Measurements from ENCODE around the gene GPR55. TPM values are rescaled to one million over a fixed set of nuclear protein-coding genes. Genes with fewer than 3 reads are reported as not detected.

Gene GPR55
- polyA plus RNA-seq, 1 donor (not counting 4 experiments of a cell fraction or from before 2014, with no cell fraction given): not detected

- H3K9me1 ChIP-seq (ENCODE audit: control insufficient read depth, extremely low read depth, insufficient read depth, low read length): no peaks in the 10 kb centered on the region
- no peaks in the 10 kb centered on the region for H3K9me3 ChIP-seq (ENCODE audit: control insufficient read depth, low read depth, low read length)
- no peak overlapping the region for H3K9ac ChIP-seq (ENCODE audit: control insufficient read depth, extremely low read depth, insufficient read depth, low read length)
- H3K79me2 ChIP-seq (ENCODE audit: control insufficient read depth, insufficient read depth, low read length): no peaks in the 10 kb centered on the region
- FAIRE-seq: no peak
- no peak for DNase-seq (ENCODE audit: low read depth, low spot score)
- H3K4me1 ChIP-seq (ENCODE audit: control insufficient read depth, extremely low read depth, insufficient read depth, low read length): no peaks in the 10 kb centered on the region
- H3K27me3 ChIP-seq (ENCODE audit: control insufficient read depth, extremely low read depth, insufficient read depth, low read length): no peaks in the 10 kb centered on the region
- dilution Hi-C loops (cut with MboI; ENCODE audit: extremely low pct_ligation_motif_present, low sequenced_read_pairs): no loop called here
- H3K36me3 ChIP-seq (ENCODE audit: control insufficient read depth in 2 of 2, extremely low read depth in 1 of 2, insufficient read depth in 2 of 2, low read length in 2 of 2): no peaks in the 10 kb centered on the region
- no peak overlapping the region for H2AFZ ChIP-seq (ENCODE audit: control insufficient read depth, low read length)
- TF ChIP-seq, protein P1, sequence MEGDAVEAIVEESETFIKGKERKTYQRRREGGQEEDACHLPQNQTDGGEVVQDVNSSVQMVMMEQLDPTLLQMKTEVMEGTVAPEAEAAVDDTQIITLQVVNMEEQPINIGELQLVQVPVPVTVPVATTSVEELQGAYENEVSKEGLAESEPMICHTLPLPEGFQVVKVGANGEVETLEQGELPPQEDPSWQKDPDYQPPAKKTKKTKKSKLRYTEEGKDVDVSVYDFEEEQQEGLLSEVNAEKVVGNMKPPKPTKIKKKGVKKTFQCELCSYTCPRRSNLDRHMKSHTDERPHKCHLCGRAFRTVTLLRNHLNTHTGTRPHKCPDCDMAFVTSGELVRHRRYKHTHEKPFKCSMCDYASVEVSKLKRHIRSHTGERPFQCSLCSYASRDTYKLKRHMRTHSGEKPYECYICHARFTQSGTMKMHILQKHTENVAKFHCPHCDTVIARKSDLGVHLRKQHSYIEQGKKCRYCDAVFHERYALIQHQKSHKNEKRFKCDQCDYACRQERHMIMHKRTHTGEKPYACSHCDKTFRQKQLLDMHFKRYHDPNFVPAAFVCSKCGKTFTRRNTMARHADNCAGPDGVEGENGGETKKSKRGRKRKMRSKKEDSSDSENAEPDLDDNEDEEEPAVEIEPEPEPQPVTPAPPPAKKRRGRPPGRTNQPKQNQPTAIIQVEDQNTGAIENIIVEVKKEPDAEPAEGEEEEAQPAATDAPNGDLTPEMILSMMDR (optimal IDR thresholded peaks at IDR 0.05 in 1 of 3, IDR thresholded peaks at IDR 0.05 in 1 of 3, conservative IDR thresholded peaks at IDR 0.05 in 1 of 3; ENCODE audit: extremely low read depth in 1 of 3, insufficient read depth in 2 of 3, low read length in 3 of 3): no peak
- H4K20me1 ChIP-seq (ENCODE audit: control insufficient read depth, extremely low read depth, insufficient read depth, low read length): no peaks in the 10 kb centered on the region
- H3K4me2 ChIP-seq (ENCODE audit: control insufficient read depth, extremely low read depth, insufficient read depth, low read depth, low read length): no peak overlapping the region
- H3K4me3 ChIP-seq (ENCODE audit: control insufficient read depth in 2 of 3, extremely low read depth in 1 of 3, insufficient read depth in 2 of 3, low read depth in 1 of 3, low read length in 3 of 3): no peak overlapping the region
- no peak overlapping the region for H3K27ac ChIP-seq (ENCODE audit: control insufficient read depth, insufficient read depth, low read length)
These were observed 45.7 kb downstream of the GPR55 start for GRCh38 chr2:230879271-230879882.

DNA sequence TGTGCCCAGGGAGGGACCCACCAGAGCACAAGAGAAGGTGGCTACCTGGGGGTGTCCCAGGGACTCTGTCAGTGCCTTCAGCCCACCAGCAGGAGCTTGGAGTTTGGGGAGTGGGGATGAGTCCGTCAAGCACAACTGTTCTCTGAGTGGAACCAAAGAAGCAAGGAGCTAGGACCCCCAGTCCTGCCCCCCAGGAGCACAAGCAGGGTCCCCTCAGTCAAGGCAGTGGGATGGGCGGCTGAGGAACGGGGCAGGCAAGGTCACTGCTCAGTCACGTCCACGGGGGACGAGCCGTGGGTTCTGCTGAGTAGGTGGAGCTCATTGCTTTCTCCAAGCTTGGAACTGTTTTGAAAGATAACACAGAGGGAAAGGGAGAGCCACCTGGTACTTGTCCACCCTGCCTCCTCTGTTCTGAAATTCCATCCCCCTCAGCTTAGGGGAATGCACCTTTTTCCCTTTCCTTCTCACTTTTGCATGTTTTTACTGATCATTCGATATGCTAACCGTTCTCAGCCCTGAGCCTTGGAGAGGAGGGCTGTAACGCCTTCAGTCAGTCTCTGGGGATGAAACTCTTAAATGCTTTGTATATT lies 46.3 kb downstream of the GPR55 start:
- FAIRE-seq (no peak), DNase-seq (ENCODE audit: low read depth, low spot score) (no peak)
- Histone ChIP-seq H4K20me1 (ENCODE audit: control insufficient read depth, extremely low read depth, insufficient read depth, low read length) (no peaks in the 10 kb centered on the region), H3K79me2 (ENCODE audit: control insufficient read depth, insufficient read depth, low read length) (no peaks in the 10 kb centered on the region), H3K27me3 (ENCODE audit: control insufficient read depth, extremely low read depth, insufficient read depth, low read length) (no peaks in the 10 kb centered on the region), H3K9me3 (ENCODE audit: control insufficient read depth, low read depth, low read length) (no peaks in the 10 kb centered on the region), H3K9ac (ENCODE audit: control insufficient read depth, extremely low read depth, insufficient read depth, low read length) (no peak overlapping the region), H3K9me1 (ENCODE audit: control insufficient read depth, extremely low read depth, insufficient read depth, low read length) (no peaks in the 10 kb centered on the region), H3K4me3 (ENCODE audit: control insufficient read depth in 2 of 3, extremely low read depth in 1 of 3, insufficient read depth in 2 of 3, low read depth in 1 of 3, low read length in 3 of 3) (no peak overlapping the region), H3K27ac (ENCODE audit: control insufficient read depth, insufficient read depth, low read length) (no peak overlapping the region), H3K36me3 (ENCODE audit: control insufficient read depth in 2 of 2, extremely low read depth in 1 of 2, insufficient read depth in 2 of 2, low read length in 2 of 2) (no peaks in the 10 kb centered on the region), H2AFZ (ENCODE audit: control insufficient read depth, low read length) (no peak overlapping the region), H3K4me1 (ENCODE audit: control insufficient read depth, extremely low read depth, insufficient read depth, low read length) (no peaks in the 10 kb centered on the region), H3K4me2 (ENCODE audit: control insufficient read depth, extremely low read depth, insufficient read depth, low read depth, low read length) (no peak overlapping the region)
- TF ChIP-seq, protein P1 (optimal IDR thresholded peaks at IDR 0.05 in 1 of 3, IDR thresholded peaks at IDR 0.05 in 1 of 3, conservative IDR thresholded peaks at IDR 0.05 in 1 of 3; ENCODE audit: extremely low read depth in 1 of 3, insufficient read depth in 2 of 3, low read length in 3 of 3): no peak
- TF ChIP-seq EZH2 (IDR thresholded peaks at IDR 0.05; ENCODE audit: low read length): no peak
- dilution Hi-C loops (cut with MboI; ENCODE audit: extremely low pct_ligation_motif_present, low sequenced_read_pairs): no loop called here
